ENCODE results near the gene KDSR.

Gene KDSR

DNA sequence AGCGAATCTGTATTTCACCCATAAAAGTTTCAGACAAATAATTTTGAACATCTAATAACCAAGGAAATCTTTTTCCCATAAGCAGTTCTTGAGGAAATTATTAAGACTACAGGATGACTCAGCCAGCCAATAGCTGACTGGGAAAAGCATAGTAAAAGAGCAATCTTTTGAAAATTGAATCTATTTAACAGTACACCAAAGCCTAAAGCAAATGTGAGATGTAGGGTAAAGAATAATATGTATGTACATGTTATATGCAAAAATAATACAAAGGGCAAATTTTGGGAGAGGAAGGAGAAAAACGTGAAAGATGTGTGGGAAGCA, 12.6 kb upstream of the KDSR start:
- TF ChIP-seq, protein P1, sequence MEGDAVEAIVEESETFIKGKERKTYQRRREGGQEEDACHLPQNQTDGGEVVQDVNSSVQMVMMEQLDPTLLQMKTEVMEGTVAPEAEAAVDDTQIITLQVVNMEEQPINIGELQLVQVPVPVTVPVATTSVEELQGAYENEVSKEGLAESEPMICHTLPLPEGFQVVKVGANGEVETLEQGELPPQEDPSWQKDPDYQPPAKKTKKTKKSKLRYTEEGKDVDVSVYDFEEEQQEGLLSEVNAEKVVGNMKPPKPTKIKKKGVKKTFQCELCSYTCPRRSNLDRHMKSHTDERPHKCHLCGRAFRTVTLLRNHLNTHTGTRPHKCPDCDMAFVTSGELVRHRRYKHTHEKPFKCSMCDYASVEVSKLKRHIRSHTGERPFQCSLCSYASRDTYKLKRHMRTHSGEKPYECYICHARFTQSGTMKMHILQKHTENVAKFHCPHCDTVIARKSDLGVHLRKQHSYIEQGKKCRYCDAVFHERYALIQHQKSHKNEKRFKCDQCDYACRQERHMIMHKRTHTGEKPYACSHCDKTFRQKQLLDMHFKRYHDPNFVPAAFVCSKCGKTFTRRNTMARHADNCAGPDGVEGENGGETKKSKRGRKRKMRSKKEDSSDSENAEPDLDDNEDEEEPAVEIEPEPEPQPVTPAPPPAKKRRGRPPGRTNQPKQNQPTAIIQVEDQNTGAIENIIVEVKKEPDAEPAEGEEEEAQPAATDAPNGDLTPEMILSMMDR (IDR thresholded peaks at IDR 0.05) = no peak
- TF ChIP-seq ZFX (IDR thresholded peaks at IDR 0.05; ENCODE audit: borderline replicate concordance) = no peak
- no peak overlapping the region for H3K27ac ChIP-seq

DNA sequence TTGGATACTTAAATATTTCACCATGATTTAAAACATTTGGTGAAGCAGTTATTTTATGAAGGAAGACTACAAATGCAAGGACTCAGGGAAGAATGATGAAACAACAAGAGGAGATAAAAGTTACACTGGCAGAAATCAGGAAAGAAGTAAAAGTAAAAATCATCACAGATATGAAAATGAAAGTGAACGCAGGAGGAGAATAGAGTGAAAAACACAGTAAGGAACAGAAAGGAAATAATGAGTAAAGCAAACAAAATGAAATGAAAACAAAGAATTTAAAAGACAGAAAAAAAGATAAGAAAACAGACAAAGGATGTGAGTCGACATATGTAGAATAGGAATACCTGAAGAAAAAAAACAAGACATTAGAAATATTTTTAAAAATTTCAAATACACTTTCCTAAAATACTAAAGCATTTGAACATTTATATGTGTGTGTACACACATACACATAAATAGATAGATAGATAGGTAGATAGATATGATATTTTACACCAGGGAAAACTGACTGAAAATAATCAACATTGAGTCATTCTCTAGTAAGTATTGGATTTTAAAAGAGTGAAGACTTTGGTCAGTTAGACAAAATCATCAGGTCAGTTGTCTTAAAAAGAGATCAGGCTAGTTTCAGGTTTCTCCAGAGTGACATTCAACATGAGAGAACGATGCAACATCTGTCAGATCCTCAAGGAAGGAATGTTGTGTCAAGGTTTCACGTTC, 12.1 kb upstream of the KDSR start:
- TF ChIP-seq, protein P1 (IDR thresholded peaks at IDR 0.05) = no peak
- TF ChIP-seq ZFX (IDR thresholded peaks at IDR 0.05; ENCODE audit: borderline replicate concordance) = no peak
- no peak overlapping the region for H3K27ac ChIP-seq

DNA sequence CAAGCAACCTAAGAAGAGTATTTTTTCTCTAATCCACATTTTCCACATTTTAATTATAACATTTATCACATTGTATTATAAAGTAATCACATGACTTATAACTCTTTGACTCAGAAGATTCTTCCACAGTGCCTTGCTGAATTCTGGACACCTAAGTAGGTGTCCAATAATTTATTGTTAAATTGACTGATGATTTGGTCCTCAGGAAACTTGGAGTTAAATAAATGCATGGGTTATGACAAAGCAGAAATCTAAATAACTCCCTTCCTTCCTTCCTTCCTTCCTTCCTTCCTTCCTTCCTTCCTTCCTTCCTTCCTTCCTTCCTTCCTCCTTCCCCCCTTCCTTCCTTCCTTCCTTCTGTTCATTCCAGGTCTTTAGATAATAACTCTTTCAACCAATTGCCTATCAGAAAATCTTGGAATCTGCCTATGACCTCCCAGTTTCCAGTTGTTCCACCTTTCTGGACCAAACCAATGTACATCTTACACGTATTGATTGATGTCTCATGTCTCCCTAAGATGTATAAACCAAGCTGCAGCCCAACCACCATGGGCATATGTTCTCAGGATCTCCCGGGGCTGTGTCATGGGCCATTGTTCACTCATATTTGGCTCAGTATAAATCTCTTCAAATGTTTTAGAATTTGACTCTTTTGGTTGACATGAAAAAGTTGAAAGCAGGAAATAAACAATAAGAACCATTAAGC, 10.4 kb upstream of the KDSR start:
- H3K27ac ChIP-seq = no peak overlapping the region
- TF ChIP-seq, protein P1 (IDR thresholded peaks at IDR 0.05) = no peak
- no peak for TF ChIP-seq ZFX (IDR thresholded peaks at IDR 0.05; ENCODE audit: borderline replicate concordance)

DNA sequence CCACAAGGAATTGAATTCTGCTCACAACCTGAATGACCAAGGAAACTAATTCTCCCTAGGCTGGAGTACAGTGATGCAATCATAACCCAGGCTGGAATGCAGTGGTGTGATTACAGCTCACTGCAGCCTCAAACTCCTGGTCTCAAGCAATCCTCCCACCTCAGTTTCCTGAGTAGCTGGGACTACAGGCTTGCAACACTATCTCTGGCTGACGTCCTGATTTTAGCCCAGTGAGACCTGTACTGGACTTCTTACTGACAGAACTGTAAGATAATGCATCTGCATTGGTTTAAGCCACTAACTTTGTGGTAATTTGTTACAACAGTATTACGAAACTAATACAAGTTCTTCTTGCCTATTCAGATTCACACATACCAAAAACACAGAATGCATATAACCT, 9.5 kb upstream of the KDSR start:
- H3K27ac ChIP-seq = no peak overlapping the region
- TF ChIP-seq, protein P1 (IDR thresholded peaks at IDR 0.05) = no peak
- no peak for TF ChIP-seq ZFX (IDR thresholded peaks at IDR 0.05; ENCODE audit: borderline replicate concordance)

DNA sequence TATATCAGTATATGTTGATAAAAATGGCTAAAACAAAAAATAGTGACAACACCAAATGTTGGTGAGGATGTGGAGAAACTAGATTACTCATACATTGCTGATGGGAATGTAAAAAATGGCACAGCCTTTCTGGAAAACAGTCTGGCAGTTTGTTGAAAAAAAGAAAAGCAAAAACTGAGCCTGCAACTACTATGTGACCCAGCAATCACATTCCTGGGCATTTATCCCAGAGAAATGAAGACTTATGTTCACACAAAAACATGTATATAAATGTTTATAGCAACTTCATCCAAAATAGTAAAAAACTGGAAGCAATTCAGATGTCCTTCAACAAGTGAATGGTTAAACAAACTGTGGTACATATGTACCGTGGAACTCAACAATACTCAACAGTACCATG, 7.5 kb upstream of the KDSR start:
- TF ChIP-seq, protein P1 (IDR thresholded peaks at IDR 0.05) = no peak
- TF ChIP-seq ZFX (IDR thresholded peaks at IDR 0.05; ENCODE audit: borderline replicate concordance) = no peak
- H3K27ac ChIP-seq = no peak overlapping the region

DNA sequence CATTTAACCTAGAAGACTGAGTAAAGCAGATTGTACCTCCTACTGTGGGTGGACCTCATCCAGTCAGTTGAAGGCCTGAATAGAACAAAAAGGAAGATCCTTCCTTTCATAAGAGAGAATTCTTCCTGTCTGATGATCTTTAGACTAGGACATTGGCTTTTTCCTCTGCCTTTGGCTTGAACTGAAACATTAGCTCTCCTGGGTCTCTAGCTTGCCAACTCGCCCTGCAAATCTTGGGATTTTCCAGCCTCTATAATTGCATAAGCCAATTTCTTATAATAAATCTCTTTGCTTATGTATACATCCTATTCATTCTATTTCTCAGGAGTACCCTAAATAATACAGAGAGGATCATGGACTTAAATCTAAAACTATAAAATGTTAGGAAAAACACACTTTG, 6.2 kb upstream of the KDSR start:
- no peak for TF ChIP-seq ZFX (IDR thresholded peaks at IDR 0.05; ENCODE audit: borderline replicate concordance)
- TF ChIP-seq, protein P1 (IDR thresholded peaks at IDR 0.05) = no peak
- H3K27ac ChIP-seq = no peak overlapping the region

DNA sequence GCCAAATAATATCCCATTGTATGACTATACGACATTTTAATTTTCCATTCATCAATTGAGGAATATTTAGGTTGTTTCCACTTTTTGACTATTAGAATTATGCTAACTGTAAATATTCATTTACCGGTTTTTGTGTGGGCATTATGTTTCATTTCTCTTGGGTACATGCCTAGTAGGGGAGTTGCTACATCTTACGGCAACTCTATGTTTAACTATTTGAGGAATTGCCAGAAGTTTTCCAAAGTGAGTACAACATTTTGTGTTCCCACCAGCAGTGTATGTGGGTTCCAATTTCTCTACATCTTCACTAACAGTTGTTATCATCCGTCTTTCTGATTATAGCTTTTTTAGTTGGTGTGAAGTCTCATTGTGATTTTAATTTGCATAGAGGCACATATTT, 1.6 kb upstream of the KDSR start:
- peak overlapping the region; percentile 95 for H3K27ac ChIP-seq
- no peak for TF ChIP-seq ZFX (IDR thresholded peaks at IDR 0.05; ENCODE audit: borderline replicate concordance)
- TF ChIP-seq, protein P1 (IDR thresholded peaks at IDR 0.05) = no peak

Data from 22Rv1 (cell line).